Progenitor cell of endocrine pancreas (in vitro differentiated cells): ENCODE results near the gene CBARP. TPM values are rescaled to one million over a fixed set of nuclear protein-coding genes. Genes with fewer than 3 reads are reported as not detected.

Experiments used
- DNase-seq: peaks from one replicate; pipeline ENCODE4 v3.0.0; 2021; ENCODE audit warnings: low spot score; ENCODE audit not compliant: unreplicated experiment
- H3K27ac Mint-ChIP-seq: 2 replicates; pipeline ENCODE4 v1.8.0; 2021; ENCODE audit warnings: mild to moderate bottlenecking, moderate library complexity, mixed read lengths
- H3K27me3 Mint-ChIP-seq: 2 replicates; pipeline ENCODE4 v1.8.0; 2021; ENCODE audit warnings: mixed read lengths
- H3K36me3 Mint-ChIP-seq: 2 replicates; pipeline ENCODE4 v1.8.0; 2022; ENCODE audit warnings: mixed read lengths; ENCODE audit not compliant: insufficient read depth
- H3K4me1 Mint-ChIP-seq: 2 replicates; pipeline ENCODE4 v1.8.0; 2021; ENCODE audit warnings: low read depth, mixed read lengths
- H3K4me3 Mint-ChIP-seq: 2 replicates; pipeline ENCODE4 v1.8.0; 2021; ENCODE audit warnings: low read depth, mild to moderate bottlenecking, moderate library complexity, mixed read lengths
- H3K9me3 Mint-ChIP-seq: 2 replicates; pipeline ENCODE4 v1.8.0; 2021; ENCODE audit warnings: low read depth, mixed read lengths
- CTCF ChIP-seq: fragments of 200-600 bp; sonication (generic); IDR thresholded peaks from one replicate; pipeline ENCODE4 v1.5.0; 2021; ENCODE audit warnings: antibody characterized with exemption, mild to moderate bottlenecking; ENCODE audit not compliant: unreplicated experiment
- total RNA-seq: library from RNA; stranded (reverse); gene quantifications from 2 replicates; pipeline ENCODE4 v1.2.1, GENCODE V29; 2021

The CBARP gene
- total RNA-seq, 1 donor from 2014 or later: 13.0 TPM

DNA sequence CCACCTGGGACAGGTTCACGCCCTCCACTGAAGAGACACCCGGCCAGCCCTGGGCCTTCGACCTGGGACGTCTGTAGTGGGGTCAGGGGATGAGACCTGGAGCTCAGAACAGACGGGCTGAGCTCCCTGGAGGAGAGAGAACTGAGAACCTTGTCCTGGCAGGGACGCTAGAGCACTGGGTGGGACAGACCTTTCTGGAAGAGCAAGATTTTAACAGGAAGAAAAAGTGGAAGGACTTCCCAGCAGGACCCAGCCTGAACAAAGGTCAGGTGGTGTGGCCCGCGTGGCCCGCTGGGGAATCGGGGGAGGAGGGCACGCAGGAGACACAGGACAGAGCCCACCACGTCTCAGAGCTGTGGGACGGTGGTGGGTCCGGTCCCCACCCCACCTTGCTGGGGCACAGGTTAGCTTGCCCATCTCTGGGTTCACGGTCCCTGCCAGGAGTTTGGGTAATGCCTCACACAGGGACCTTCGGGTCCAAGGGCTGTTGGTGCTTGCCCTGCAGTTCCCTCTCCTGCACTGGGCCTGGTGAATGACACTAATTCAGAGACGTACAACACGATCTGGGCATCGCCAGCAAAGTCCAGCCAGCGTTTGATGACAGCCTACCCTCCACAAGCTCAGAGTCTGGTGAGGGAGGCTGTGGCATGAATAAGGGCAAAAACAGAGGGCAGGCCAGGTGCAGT is 46.6 kb upstream of the CBARP start:
- TF ChIP-seq CTCF: no peak
- Mint-ChIP-seq H3K27ac (peak overlapping the region; percentile 56), H3K4me3 (peak overlapping the region; percentile 73), H3K4me1 (peaks cover 11% of the 10 kb centered on the region), H3K36me3 (peaks cover 2% of the 10 kb centered on the region), H3K9me3 (no peaks in the 10 kb centered on the region), H3K27me3 (peaks cover 2% of the 10 kb centered on the region)
- no peak for DNase-seq

GRCh38 chr19:1283917-1284292 is 46.1 kb upstream of the CBARP start:
- H3K9me3 Mint-ChIP-seq: no peaks in the 10 kb centered on the region

GRCh38 chr19:1283207-1283916 is 45.6 kb upstream of the CBARP start:
- DNase-seq: no peak
- Mint-ChIP-seq H3K4me1 (peaks cover 11% of the 10 kb centered on the region), H3K4me3 (no peak overlapping the region), H3K27me3 (peaks cover 2% of the 10 kb centered on the region), H3K36me3 (peaks cover 2% of the 10 kb centered on the region), H3K27ac (no peak overlapping the region), H3K9me3 (no peaks in the 10 kb centered on the region)
- TF ChIP-seq CTCF: no peak

More at GRCh38 chr19:1283917-1284292, 46.1 kb upstream of the CBARP start:
- no peak overlapping the region for H3K27ac Mint-ChIP-seq
- peaks cover 2% of the 10 kb centered on the region for H3K27me3 Mint-ChIP-seq
- no peak for DNase-seq
- H3K36me3 Mint-ChIP-seq: peaks cover 2% of the 10 kb centered on the region
- peak overlapping the region; percentile 66 for H3K4me3 Mint-ChIP-seq
- TF ChIP-seq CTCF: no peak
- peaks cover 11% of the 10 kb centered on the region for H3K4me1 Mint-ChIP-seq

GRCh38 chr19:1282588-1283206 is 44.9 kb upstream of the CBARP start:
- Mint-ChIP-seq H3K4me1 (peaks cover 11% of the 10 kb centered on the region), H3K9me3 (no peaks in the 10 kb centered on the region), H3K27ac (no peak overlapping the region), H3K27me3 (peaks cover 2% of the 10 kb centered on the region), H3K36me3 (peaks cover 2% of the 10 kb centered on the region), H3K4me3 (no peak overlapping the region)
- DNase-seq: no peak
- TF ChIP-seq CTCF: no peak

GRCh38 chr19:1281569-1282287 is 43.9 kb upstream of the CBARP start:
- H3K27me3 Mint-ChIP-seq: peaks cover 2% of the 10 kb centered on the region
- H3K36me3 Mint-ChIP-seq: peaks cover 2% of the 10 kb centered on the region

More at GRCh38 chr19:1281569-1282287, 43.9 kb upstream of the CBARP start:
- no peak overlapping the region for H3K4me3 Mint-ChIP-seq
- no peak for TF ChIP-seq CTCF
- no peak for DNase-seq
- H3K9me3 Mint-ChIP-seq: no peaks in the 10 kb centered on the region
- H3K27ac Mint-ChIP-seq: no peak overlapping the region
- peaks cover 11% of the 10 kb centered on the region for H3K4me1 Mint-ChIP-seq
